CD4-positive, alpha-beta memory T cell (primary cell): Measurements from ENCODE around the gene SOX2. TPM values are rescaled to one million over a fixed set of nuclear protein-coding genes. Genes with fewer than 3 reads are reported as not detected.

Source experiments
- CTCF ChIA-PET: fragments of 350-600 bp; sonication (Branson Sonifier 250); formaldehyde crosslinking; loops from one replicate; lab custom pipeline; 2021; ENCODE audit warnings: inconsistent platforms; ENCODE audit not compliant: partially characterized antibody; lab: Charles Lee
- POLR2A ChIA-PET: fragments of 350-600 bp; sonication (Branson Sonifier 250); formaldehyde crosslinking; loops from one replicate; lab custom pipeline; 2021; ENCODE audit not compliant: partially characterized antibody; lab: Charles Lee
- DNase-seq, 5 donors: peaks; one replicate each; pipeline versions ENCODE4 v3.0.0 to v3.0.0-alpha.2; 2020 to 2022; ENCODE audit warnings: mixed read lengths in 1 of 5
- H3K27ac ChIP-seq: one replicate; pipeline ENCODE4 v1.7.0; 2013; ENCODE audit warnings: low read depth, low read length
- H3K27me3 ChIP-seq: 2 replicates; pipeline ENCODE4 v1.7.0; 2013; ENCODE audit warnings: mild to moderate bottlenecking, low read length, moderate library complexity; ENCODE audit not compliant: insufficient read depth
- H3K36me3 ChIP-seq: 2 replicates; pipeline ENCODE4 v1.7.0; 2013; ENCODE audit warnings: mild to moderate bottlenecking, low read length, moderate library complexity; ENCODE audit not compliant: insufficient read depth
- H3K4me1 ChIP-seq: 2 replicates; pipeline ENCODE4 v1.7.0; 2013; ENCODE audit warnings: mild to moderate bottlenecking, low read length, moderate library complexity; ENCODE audit not compliant: insufficient read depth
- H3K4me3 ChIP-seq, 2 donors: one replicate each; pipeline ENCODE4 v1.7.0; 2013; ENCODE audit warnings: low read length in 2 of 2, mild to moderate bottlenecking in 1 of 2
- H3K9me3 ChIP-seq, 2 donors: one replicate each; pipeline ENCODE4 v1.7.0; 2013; ENCODE audit warnings: low read length in 2 of 2, control low read depth in 1 of 2; ENCODE audit not compliant: control insufficient read depth in 1 of 2
- H3K27ac Mint-ChIP-seq, 7 donors: one replicate each; pipeline ENCODE4 v1.8.0; 2020 to 2021; ENCODE audit warnings: mixed read lengths in 7 of 7, mild to moderate bottlenecking in 6 of 7, inconsistent platforms in 3 of 7, moderate library complexity in 3 of 7
- H3K27me3 Mint-ChIP-seq, 2 donors: one replicate each; pipeline ENCODE4 v1.8.0; 2020 to 2021; ENCODE audit warnings: mixed read lengths in 2 of 2
- H3K36me3 Mint-ChIP-seq, 2 donors: one replicate each; pipeline ENCODE4 v1.8.0; 2020 to 2021; ENCODE audit warnings: mixed read lengths in 2 of 2, inconsistent platforms in 1 of 2, mild to moderate bottlenecking in 1 of 2
- H3K4me1 Mint-ChIP-seq, 4 donors: one replicate each; pipeline ENCODE4 v1.8.0; 2020 to 2021; ENCODE audit warnings: mixed read lengths in 4 of 4, mild to moderate bottlenecking in 1 of 4
- H3K4me3 Mint-ChIP-seq, 8 donors: one replicate each; pipeline ENCODE4 v1.8.0; 2020 to 2021; ENCODE audit warnings: mixed read lengths in 8 of 8, mild to moderate bottlenecking in 7 of 8, moderate library complexity in 6 of 8, inconsistent platforms in 3 of 8
- H3K9me3 Mint-ChIP-seq, 8 donors: one replicate each; pipeline ENCODE4 v1.8.0; 2020 to 2021; ENCODE audit warnings: mixed read lengths in 8 of 8, mild to moderate bottlenecking in 5 of 8, inconsistent platforms in 3 of 8, moderate library complexity in 1 of 8
- intact Hi-C: fragments of 100-400 bp; cut with micrococcal nuclease; formaldehyde crosslinking; loops from one replicate; pipeline ENCODE4 v1.15.1; 2023
- polyA plus RNA-seq, 2 donors: library from polyadenylated mRNA; unstranded; fragments of 300-500 nt; fragmentation: Illumina TruSeq; gene quantifications; one replicate each; pipeline ENCODE4 v1.2.3, GENCODE V29; 2021
- total RNA-seq, 2 experiments: library from RNA; stranded (reverse); gene quantifications; one replicate each; pipeline ENCODE4 v1.2.3, GENCODE V29; 2021

Gene SOX2
- total and polyA plus RNA-seq, 4 experiments from 2014 or later, result not detected

GRCh38 chr3:181713676-181714612, 2.2 kb downstream of the SOX2 start:
- CTCF ChIA-PET, result interaction anchor here (0.8 to 1.8 kb wide), 2 partner anchors 8 to 14 kb away, joined by 3 to 6 read pairs; no protein-coding TSS in a partner anchor
- H3K9me3 ChIP-seq, result no peaks in the 10 kb centered on the region
- POLR2A ChIA-PET, result interaction anchor here (0.7 kb wide), 1 partner anchor 8 kb away, joined by 3 read pairs; no protein-coding TSS in a partner anchor
- Mint-ChIP-seq H3K4me3 (peak overlapping the region in 2 of 8 donors; percentile 13 to 17), H3K4me1 (peaks cover 5 to 12% (median 5%) of the 10 kb centered on the region in 4 donors), H3K27ac (peak overlapping the region in 2 of 7 donors; percentile 23 to 47), H3K9me3 (peaks cover 0 to 56% (median 35%) of the 10 kb centered on the region in 8 donors), H3K27me3 (peaks cover 42 to 57% of the 10 kb centered on the region in 2 donors), H3K36me3 (no peaks in the 10 kb centered on the region)
- intact Hi-C loops, result no loop called here
- no peak for DNase-seq
- peaks cover 50% of the 10 kb centered on the region for H3K27me3 ChIP-seq
- no peak overlapping the region for H3K27ac ChIP-seq
- H3K36me3 ChIP-seq, result no peaks in the 10 kb centered on the region
- no peak overlapping the region for H3K4me3 ChIP-seq
- H3K4me1 ChIP-seq, result peaks cover 11% of the 10 kb centered on the region

DNA sequence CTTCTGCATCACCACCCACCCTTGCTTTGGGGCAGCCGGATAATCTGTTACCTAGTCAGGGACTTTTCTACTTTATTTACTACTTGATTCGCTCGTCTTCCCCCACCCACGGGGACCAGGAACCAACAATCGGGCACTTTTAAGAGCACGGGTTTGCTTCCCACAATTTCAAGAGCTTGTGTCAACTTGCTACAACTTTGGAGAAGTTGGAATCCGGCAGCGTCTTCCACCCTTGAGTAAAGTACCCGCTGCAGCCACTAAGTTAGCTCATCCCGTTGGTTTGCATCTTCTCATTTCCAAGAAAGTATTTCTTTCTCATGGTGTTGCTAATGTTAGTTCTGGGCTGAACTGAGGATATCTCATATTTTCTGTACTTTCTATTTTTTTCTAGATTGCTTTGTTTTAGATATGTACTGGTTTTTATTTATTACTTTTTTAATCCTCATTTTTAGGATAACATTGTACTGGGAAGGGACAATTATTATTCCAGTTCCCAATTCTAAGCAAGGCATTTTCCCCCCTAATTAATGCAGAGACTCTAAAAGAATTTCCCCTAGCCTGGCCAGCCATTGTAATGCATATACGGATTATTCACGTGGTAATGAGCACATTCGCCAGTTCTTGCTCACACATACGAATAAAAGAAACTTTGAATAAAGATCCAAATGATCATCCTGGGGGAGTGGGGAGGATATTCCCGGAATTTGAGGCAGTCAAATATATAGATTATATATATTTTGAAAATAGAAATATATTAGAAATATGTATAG, 4.0 kb downstream of the SOX2 start:
- H3K27ac ChIP-seq, result no peak overlapping the region

DNA sequence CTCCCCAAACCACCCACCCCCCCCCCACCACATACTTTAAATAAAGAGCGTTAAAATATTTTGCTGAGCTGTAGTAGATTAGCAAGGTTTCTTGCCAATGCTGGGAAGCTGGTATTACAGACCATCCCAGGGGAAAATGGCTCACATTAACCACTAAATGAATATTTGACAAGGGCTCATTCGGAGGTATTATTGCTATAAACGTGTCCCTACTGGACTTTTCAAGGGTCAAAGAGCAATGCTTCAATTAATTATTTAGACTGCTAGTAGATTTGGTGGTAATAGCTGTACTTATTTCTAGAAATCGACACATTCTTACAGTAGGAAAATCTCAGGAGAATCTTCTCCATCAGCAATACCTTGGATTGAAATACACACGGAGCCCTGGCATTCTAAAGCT, 5.2 kb downstream of the SOX2 start:
- intact Hi-C loops, result no loop called here
- no peak overlapping the region for H3K27ac ChIP-seq

More for the DNA sequence above, 4.0 kb downstream of the SOX2 start:
- Histone ChIP-seq H3K9me3 (no peaks in the 10 kb centered on the region), H3K4me3 (no peak overlapping the region), H3K27me3 (peaks cover 51% of the 10 kb centered on the region), H3K4me1 (peaks cover 11% of the 10 kb centered on the region), H3K36me3 (no peaks in the 10 kb centered on the region)
- no peak for DNase-seq
- CTCF ChIA-PET, result no interaction called here
- POLR2A ChIA-PET, result no interaction called here
- Mint-ChIP-seq H3K36me3 (no peaks in the 10 kb centered on the region), H3K4me1 (peaks cover 0 to 8% (median under 1%) of the 10 kb centered on the region in 4 donors), H3K4me3 (no peak overlapping the region), H3K9me3 (peaks cover 0 to 64% (median 46%) of the 10 kb centered on the region in 8 donors), H3K27ac (peak overlapping the region in 1 of 7 donors; percentile 29), H3K27me3 (peaks cover 52 to 61% of the 10 kb centered on the region in 2 donors)
- intact Hi-C loops, result no loop called here

GRCh38 chr3:181717549-181718171, 5.9 kb downstream of the SOX2 start:
- peaks cover 2 to 6% of the 10 kb centered on the region in 2 donors for H3K36me3 Mint-ChIP-seq
- no peak overlapping the region for H3K4me3 Mint-ChIP-seq
- POLR2A ChIA-PET, result no interaction called here
- CTCF ChIA-PET, result interaction anchor here (1.5 to 1.8 kb wide), 2 partner anchors 9 to 11 kb away, joined by 3 to 4 read pairs; no protein-coding TSS in a partner anchor
- no peak for DNase-seq
- H3K4me1 ChIP-seq, result no peaks in the 10 kb centered on the region
- H3K9me3 ChIP-seq, result no peaks in the 10 kb centered on the region
- H3K27me3 ChIP-seq, result peaks cover 59% of the 10 kb centered on the region
- H3K4me3 ChIP-seq, result no peak overlapping the region
- H3K36me3 ChIP-seq, result no peaks in the 10 kb centered on the region
- intact Hi-C loops, result no loop called here
- peaks cover 69 to 77% of the 10 kb centered on the region in 2 donors for H3K27me3 Mint-ChIP-seq
- H3K9me3 Mint-ChIP-seq, result peaks cover 0 to 83% (median 59%) of the 10 kb centered on the region in 8 donors
- no peak overlapping the region for H3K27ac Mint-ChIP-seq
- no peak overlapping the region for H3K27ac ChIP-seq
- peaks cover 0 to 8% (median under 1%) of the 10 kb centered on the region in 4 donors for H3K4me1 Mint-ChIP-seq

More for the DNA sequence above, 5.2 kb downstream of the SOX2 start:
- H3K36me3 Mint-ChIP-seq, result peaks cover 2 to 6% of the 10 kb centered on the region in 2 donors
- CTCF ChIA-PET, result interaction anchor here (1.0 to 1.8 kb wide), 3 partner anchors 8 to 16 kb away, joined by 3 to 4 read pairs (median 3); no protein-coding TSS in a partner anchor
- no peak overlapping the region for H3K27ac Mint-ChIP-seq
- no peak for DNase-seq
- peaks cover 56% of the 10 kb centered on the region for H3K27me3 ChIP-seq
- no peaks in the 10 kb centered on the region for H3K36me3 ChIP-seq
- H3K4me3 ChIP-seq, result no peak overlapping the region
- peaks cover 64 to 72% of the 10 kb centered on the region in 2 donors for H3K27me3 Mint-ChIP-seq
- H3K9me3 Mint-ChIP-seq, result peaks cover 0 to 76% (median 53%) of the 10 kb centered on the region in 8 donors
- no peaks in the 10 kb centered on the region for H3K9me3 ChIP-seq
- no peak overlapping the region for H3K4me3 Mint-ChIP-seq
- H3K4me1 Mint-ChIP-seq, result peaks cover 0 to 8% (median under 1%) of the 10 kb centered on the region in 4 donors
- peaks cover 1% of the 10 kb centered on the region for H3K4me1 ChIP-seq
- POLR2A ChIA-PET, result no interaction called here

DNA sequence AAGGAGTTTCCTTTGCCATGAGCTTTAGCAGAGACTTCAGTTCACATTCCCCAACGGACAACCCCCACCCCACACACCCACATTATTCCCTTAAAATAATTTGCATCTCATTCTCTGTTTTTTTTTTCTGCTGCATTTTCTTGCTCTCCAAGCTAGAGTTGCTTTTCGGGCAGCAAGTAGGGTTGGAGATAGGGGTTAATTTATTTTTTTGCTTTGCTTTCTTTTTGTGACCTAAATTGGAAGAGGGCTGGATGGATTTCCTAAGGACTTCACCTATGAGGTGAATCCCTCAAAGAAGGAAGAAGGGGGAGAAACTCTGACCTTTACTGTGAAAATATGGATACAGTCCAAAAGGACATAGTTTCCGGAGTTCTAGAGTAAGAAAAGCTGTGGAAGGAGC, 6.6 kb downstream of the SOX2 start:
- Histone ChIP-seq H3K4me3 (no peak overlapping the region), H3K27me3 (peaks cover 57% of the 10 kb centered on the region), H3K4me1 (no peaks in the 10 kb centered on the region), H3K9me3 (no peaks in the 10 kb centered on the region), H3K27ac (no peak overlapping the region), H3K36me3 (no peaks in the 10 kb centered on the region)
- H3K4me3 Mint-ChIP-seq, result no peak overlapping the region
- ChIA-PET CTCF (interaction anchor here (1.3 to 1.8 kb wide), 3 partner anchors 9 to 18 kb away, joined by 3 to 4 read pairs (median 4); no protein-coding TSS in a partner anchor), POLR2A (no interaction called here)
- peaks cover 0 to 3% (median 0%) of the 10 kb centered on the region in 4 donors for H3K4me1 Mint-ChIP-seq
- H3K9me3 Mint-ChIP-seq, result peaks cover 0 to 83% (median 60%) of the 10 kb centered on the region in 8 donors
- H3K27ac Mint-ChIP-seq, result no peak overlapping the region
- H3K27me3 Mint-ChIP-seq, result peaks cover 71 to 76% of the 10 kb centered on the region in 2 donors
- H3K36me3 Mint-ChIP-seq, result peaks cover 2 to 6% of the 10 kb centered on the region in 2 donors
- no peak for DNase-seq
- intact Hi-C loops, result no loop called here

- ChIA-PET CTCF (interaction anchor here (1.3 kb wide), 1 partner anchor 19 kb away, joined by 4 read pairs; no protein-coding TSS in a partner anchor), POLR2A (no interaction called here)
- Histone ChIP-seq H3K4me3 (no peak overlapping the region), H3K9me3 (no peaks in the 10 kb centered on the region), H3K36me3 (no peaks in the 10 kb centered on the region), H3K4me1 (no peaks in the 10 kb centered on the region), H3K27ac (no peak overlapping the region), H3K27me3 (peaks cover 65% of the 10 kb centered on the region)
- Mint-ChIP-seq H3K4me3 (no peak overlapping the region), H3K4me1 (peaks cover 0 to 3% (median 0%) of the 10 kb centered on the region in 4 donors), H3K27ac (peak overlapping the region in 2 of 7 donors; percentile 35 to 90), H3K27me3 (peaks cover 78 to 82% of the 10 kb centered on the region in 2 donors), H3K36me3 (peaks cover 6 to 10% of the 10 kb centered on the region in 2 donors), H3K9me3 (peaks cover 0 to 84% (median 62%) of the 10 kb centered on the region in 8 donors)
- intact Hi-C loops, result no loop called here
- DNase-seq, result no peak
These were observed 7.5 kb downstream of the SOX2 start for GRCh38 chr3:181718987-181719911.
